Measurements from ENCODE around the gene COL12A1.

COL12A1 gene

DNA sequence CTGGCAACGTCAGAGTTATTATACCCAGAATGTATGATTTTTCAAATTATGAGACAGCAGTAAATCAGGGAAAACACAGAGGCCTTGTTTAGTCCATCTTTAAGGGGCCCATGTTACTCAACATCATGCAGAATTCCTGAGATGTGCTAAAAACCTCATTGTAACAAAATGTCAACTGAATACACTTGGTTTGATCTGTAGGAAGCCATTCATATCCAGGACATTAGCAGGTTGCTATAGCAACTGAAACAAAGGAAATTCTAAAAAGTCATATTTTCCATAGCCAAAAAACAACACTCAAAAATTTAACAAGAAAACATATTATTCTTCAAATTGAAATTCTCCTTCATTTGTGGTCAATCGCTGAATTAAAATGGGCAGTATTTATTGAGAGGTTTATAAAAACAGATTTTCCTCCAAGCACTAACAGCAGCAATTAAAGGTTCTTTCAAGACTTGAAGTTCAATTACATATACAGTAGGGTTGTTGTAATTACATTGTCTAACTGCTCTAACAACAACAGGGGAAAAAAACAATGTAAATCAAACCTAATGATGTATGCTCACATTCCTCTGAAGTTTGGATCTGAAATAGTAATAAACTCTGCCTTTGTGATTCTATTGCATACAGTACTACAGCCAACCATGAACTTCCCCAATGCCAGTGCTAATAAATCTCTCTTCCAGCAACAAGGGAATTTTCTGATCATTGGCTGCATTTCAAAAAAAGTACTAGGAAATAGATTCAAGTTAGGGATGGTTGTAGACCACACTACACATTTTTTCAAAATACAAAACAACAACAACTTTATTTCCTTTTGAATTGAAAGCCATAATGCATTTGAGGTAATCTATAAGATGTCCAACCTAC lies 34.9 kb downstream of the COL12A1 start:
- H3K4me3 ChIP-seq (ENCODE audit: low read depth in 1 of 2, low read length in 2 of 2) = no peak overlapping the region
- TF ChIP-seq CTCF (IDR thresholded peaks at IDR 0.05; ENCODE audit: borderline replicate concordance, extremely low read depth, low read length, poor library complexity, severe bottlenecking) = no peak
- TF ChIP-seq EZH2 (IDR thresholded peaks at IDR 0.05; ENCODE audit: borderline replicate concordance, low read depth, low read length, severe bottlenecking) = no peak
- H2AFZ ChIP-seq (ENCODE audit: low read depth, low read length) = no peak overlapping the region
- H3K36me3 ChIP-seq (ENCODE audit: insufficient read depth, low read length) = no peaks in the 10 kb centered on the region
- H3K9ac ChIP-seq (ENCODE audit: low read depth, low read length) = no peak overlapping the region
- ATAC-seq (ENCODE audit: insufficient read depth, low read depth) (no peak), DNase-seq (no peak)
- H3K4me2 ChIP-seq (ENCODE audit: insufficient read depth, low read length) = no peak overlapping the region
- H3K27me3 ChIP-seq (ENCODE audit: insufficient read depth, low read length, poor library complexity) = no peaks in the 10 kb centered on the region
- H3K9me3 ChIP-seq (ENCODE audit: insufficient read depth, low read length, severe bottlenecking) = no peaks in the 10 kb centered on the region
- no peaks in the 10 kb centered on the region for H4K20me1 ChIP-seq (ENCODE audit: insufficient read depth, low read length)
- no peak overlapping the region for H3K27ac ChIP-seq (ENCODE audit: low read length)
- no peaks in the 10 kb centered on the region for H3K4me1 ChIP-seq (ENCODE audit: insufficient read depth, low read length)
- no peaks in the 10 kb centered on the region for H3K79me2 ChIP-seq (ENCODE audit: insufficient read depth, low read length)

GRCh38 chr6:75169689-75170586 lies 35.9 kb downstream of the COL12A1 start:
- H3K27ac ChIP-seq (ENCODE audit: low read length) = no peak overlapping the region
- no peak overlapping the region for H3K4me2 ChIP-seq (ENCODE audit: insufficient read depth, low read length)
- TF ChIP-seq CTCF (IDR thresholded peaks at IDR 0.05; ENCODE audit: borderline replicate concordance, extremely low read depth, low read length, poor library complexity, severe bottlenecking) (no peak), EZH2 (IDR thresholded peaks at IDR 0.05; ENCODE audit: borderline replicate concordance, low read depth, low read length, severe bottlenecking) (no peak)
- H4K20me1 ChIP-seq (ENCODE audit: insufficient read depth, low read length) = no peaks in the 10 kb centered on the region
- H3K4me1 ChIP-seq (ENCODE audit: insufficient read depth, low read length) = no peaks in the 10 kb centered on the region
- no peaks in the 10 kb centered on the region for H3K27me3 ChIP-seq (ENCODE audit: insufficient read depth, low read length, poor library complexity)
- H3K79me2 ChIP-seq (ENCODE audit: insufficient read depth, low read length) = no peaks in the 10 kb centered on the region
- no peak overlapping the region for H3K9ac ChIP-seq (ENCODE audit: low read depth, low read length)
- no peak overlapping the region for H2AFZ ChIP-seq (ENCODE audit: low read depth, low read length)
- H3K4me3 ChIP-seq (ENCODE audit: low read depth in 1 of 2, low read length in 2 of 2) = no peak overlapping the region
- ATAC-seq (ENCODE audit: insufficient read depth, low read depth) = no peak
- H3K36me3 ChIP-seq (ENCODE audit: insufficient read depth, low read length) = no peaks in the 10 kb centered on the region
- no peaks in the 10 kb centered on the region for H3K9me3 ChIP-seq (ENCODE audit: insufficient read depth, low read length, severe bottlenecking)
- no peak for DNase-seq

- no peaks in the 10 kb centered on the region for H3K79me2 ChIP-seq (ENCODE audit: insufficient read depth, low read length)
- no peaks in the 10 kb centered on the region for H3K27me3 ChIP-seq (ENCODE audit: insufficient read depth, low read length, poor library complexity)
Observed at GRCh38 chr6:75167851-75168250, 38.0 kb downstream of the COL12A1 start.

More at GRCh38 chr6:75167851-75168250, 38.0 kb downstream of the COL12A1 start:
- no peak overlapping the region for H2AFZ ChIP-seq (ENCODE audit: low read depth, low read length)
- TF ChIP-seq EZH2 (IDR thresholded peaks at IDR 0.05; ENCODE audit: borderline replicate concordance, low read depth, low read length, severe bottlenecking) = no peak
- TF ChIP-seq CTCF (IDR thresholded peaks at IDR 0.05; ENCODE audit: borderline replicate concordance, extremely low read depth, low read length, poor library complexity, severe bottlenecking) = no peak
- ATAC-seq (ENCODE audit: insufficient read depth, low read depth) (no peak), DNase-seq (no peak)
- H3K4me1 ChIP-seq (ENCODE audit: insufficient read depth, low read length) = no peaks in the 10 kb centered on the region
- no peak overlapping the region for H3K4me3 ChIP-seq (ENCODE audit: low read depth in 1 of 2, low read length in 2 of 2)
- H3K4me2 ChIP-seq (ENCODE audit: insufficient read depth, low read length) = no peak overlapping the region
- no peak overlapping the region for H3K9ac ChIP-seq (ENCODE audit: low read depth, low read length)
- no peak overlapping the region for H3K27ac ChIP-seq (ENCODE audit: low read length)
- no peaks in the 10 kb centered on the region for H4K20me1 ChIP-seq (ENCODE audit: insufficient read depth, low read length)
- H3K9me3 ChIP-seq (ENCODE audit: insufficient read depth, low read length, severe bottlenecking) = no peaks in the 10 kb centered on the region
- no peaks in the 10 kb centered on the region for H3K36me3 ChIP-seq (ENCODE audit: insufficient read depth, low read length)
